HepG2 (cell line): Measurements from ENCODE around the gene SLC16A9. TPM values are rescaled to one million over a fixed set of nuclear protein-coding genes. Genes with fewer than 3 reads are reported as not detected.

Experiments used
- ATAC-seq: fragments of 200-7000 bp; cut with Tn5 transposase; 3 replicates; pipeline ENCODE4 v1.9.1; 2020; ENCODE audit warnings: mild to moderate bottlenecking, moderate library complexity
- BruUV-seq: library from RNA; stranded (reverse); fragments of 400-500 nt; replicated peaks from 2 replicates; lab custom pipeline; 2021; lab: Mats Ljungman, UMichigan
- CTCF ChIA-PET: fragments of 300-600 bp; formaldehyde crosslinking; extraction: SDS; loops from one replicate; lab custom pipeline; 2021; ENCODE audit warnings: low total read pairs, inconsistent platforms, low intra/inter-chr PET ratio; lab: Yijun Ruan, JAX
- POLR2A ChIA-PET: fragments of 350-600 bp; sonication (Branson Sonifier 250); formaldehyde crosslinking; loops from one replicate; lab custom pipeline; 2020; ENCODE audit warnings: antibody characterized with exemption, inconsistent platforms; lab: Yijun Ruan, JAX
- DNase-seq: peaks from one replicate; pipeline ENCODE4 v3.0.0-alpha.2; 2015; ENCODE audit warnings: low spot score
- FAIRE-seq: peaks from 3 replicates; lab custom pipeline; 2011; peaks lifted over from hg19 to GRCh38; lab: Jason Lieb, UNC
- H2AFZ ChIP-seq: one replicate; pipeline ENCODE4 v1.6.1; 2011; ENCODE audit warnings: low read length, inconsistent platforms
- H3K27ac ChIP-seq: fragments of 300-600 bp; 3 replicates; pipeline ENCODE4 v1.8.0; 2011; ENCODE audit warnings: mixed run types, mild to moderate bottlenecking, mixed read lengths, low read length, inconsistent platforms; ENCODE audit not compliant: insufficient read depth; ENCODE audit errors: extremely low read length
- H3K27me3 ChIP-seq, 2 experiments: fragments of 200-600 bp in 1 of 2; 2 replicates in 1 of 2; 3 replicates in 1 of 2; pipeline versions ENCODE4 v1.6.0 to v1.8.0; 2011; ENCODE audit warnings: low read length in 2 of 2, mild to moderate bottlenecking in 2 of 2, moderate library complexity in 2 of 2, inconsistent platforms in 1 of 2; ENCODE audit not compliant: insufficient read depth in 2 of 2, control insufficient read depth in 1 of 2
- H3K36me3 ChIP-seq, 2 experiments: fragments of 200-600 bp in 1 of 2; replicated peaks in 1 of 2; 2 replicates in 1 of 2; 3 replicates in 1 of 2; pipeline versions ENCODE4 v1.5.1 to v1.8.0; 2011; ENCODE audit warnings: low read length in 2 of 2, inconsistent platforms in 1 of 2; ENCODE audit not compliant: insufficient read depth in 2 of 2, control insufficient read depth in 1 of 2
- H3K4me1 ChIP-seq: 2 replicates; pipeline ENCODE4 v1.5.1; 2012; ENCODE audit warnings: low read length, inconsistent platforms; ENCODE audit not compliant: insufficient read depth
- H3K4me2 ChIP-seq: 2 replicates; pipeline ENCODE4 v1.6.0; 2011; ENCODE audit warnings: low read depth, low read length, inconsistent platforms
- H3K4me3 ChIP-seq, 3 experiments: fragments of 200-600 bp in 1 of 3; sonication (generic), shearing (Covaris generic) in 1 of 3; replicated peaks in 1 of 3; 2 replicates each; pipeline ENCODE4 v1.5.1; 2011 to 2016; ENCODE audit warnings: low read length in 3 of 3, inconsistent platforms in 2 of 3, low read depth in 2 of 3, mild to moderate bottlenecking in 2 of 3, control low read depth in 1 of 3, mixed read lengths in 1 of 3; ENCODE audit not compliant: insufficient read depth in 1 of 3
- H3K79me2 ChIP-seq: one replicate; pipeline ENCODE4 v1.6.1; 2011; ENCODE audit warnings: low read length, inconsistent platforms; ENCODE audit not compliant: insufficient read depth
- H3K9ac ChIP-seq: 2 replicates; pipeline ENCODE4 v1.6.0; 2011; ENCODE audit warnings: mild to moderate bottlenecking, low read depth, low read length, inconsistent platforms; ENCODE audit not compliant: insufficient read depth
- H3K9me3 ChIP-seq: 2 replicates; pipeline ENCODE4 v1.5.1; 2012; ENCODE audit warnings: mild to moderate bottlenecking, low read length
- H4K20me1 ChIP-seq: 2 replicates; pipeline ENCODE4 v1.6.0; 2011; ENCODE audit warnings: inconsistent platforms, mild to moderate bottlenecking, low read length, moderate library complexity; ENCODE audit not compliant: insufficient read depth
- ADNP ChIP-seq: sonication (generic); formaldehyde crosslinking; IDR thresholded peaks from 2 replicates; pipeline ENCODE4 v1.4.0; 2020; ENCODE audit warnings: missing genetic modification reagents
- ARID2 ChIP-seq: sonication (generic); formaldehyde crosslinking; IDR thresholded peaks from 2 replicates; pipeline ENCODE4 v1.8.1; 2022; ENCODE audit warnings: mild to moderate bottlenecking, missing genetic modification reagents, borderline replicate concordance
- CEBPG ChIP-seq: IDR thresholded peaks from 2 replicates; pipeline ENCODE4 v1.6.1; 2016
- GFI1 ChIP-seq: sonication (generic); formaldehyde crosslinking; IDR thresholded peaks from 2 replicates; pipeline ENCODE4 v1.5.0; 2020; ENCODE audit warnings: missing genetic modification reagents, mild to moderate bottlenecking, borderline replicate concordance
- KDM1A ChIP-seq: IDR thresholded peaks from 2 replicates; pipeline ENCODE4 v1.6.1; 2016; ENCODE audit warnings: missing compliant biosample characterization
- POLR2AphosphoS5 ChIP-seq: IDR thresholded peaks from 2 replicates; pipeline ENCODE4 v1.6.1; 2012; ENCODE audit warnings: low read depth, low read length
- RXRB ChIP-seq: IDR thresholded peaks from 2 replicates; pipeline ENCODE4 v1.6.1; 2016; ENCODE audit warnings: borderline replicate concordance, missing genetic modification reagents, missing compliant biosample characterization
- THYN1 ChIP-seq: sonication (generic); formaldehyde crosslinking; IDR thresholded peaks from 2 replicates; pipeline ENCODE4 v1.8.1; 2023; ENCODE audit warnings: low read depth, mild to moderate bottlenecking, moderate library complexity, missing genetic modification reagents, borderline replicate concordance
- ZNF317 ChIP-seq: sonication (generic); formaldehyde crosslinking; IDR thresholded peaks from 2 replicates; pipeline ENCODE4 v1.5.0; 2020; ENCODE audit warnings: mild to moderate bottlenecking, missing genetic modification reagents
- WGBS: methylation state at CpG from one replicate; pipeline ENCODE4 v1.1.6; 2017; ENCODE audit warnings: low lambda C conversion rate; 5-methylcytosine and 5-hydroxymethylcytosine counted together
- in situ Hi-C: cut with HindIII; loops from 2 replicates; pipeline ENCODE4 v1.10.0; 2017; ENCODE audit warnings: low pct_unique_long_range_greater_than_20kb; ENCODE audit not compliant: extremely low pct_ligation_motif_present
- intact Hi-C: fragments of 100-400 bp; cut with micrococcal nuclease; formaldehyde crosslinking; loops from one replicate; pipeline ENCODE4 v1.10.0; 2022; ENCODE audit not compliant: unreplicated experiment
- polyA plus RNA-seq, 8 experiments: library from polyadenylated mRNA; depleted of rRNA in 3 of 8; stranded (reverse) in 7 of 8; unstranded in 1 of 8; fragments of >200 nt; fragmentation: Illumina TruSeq in 4 of 8; extraction: Trizol in 4 of 8; gene quantifications; 2 replicates each; pipeline versions ENCODE4 v1.2.1 to v1.2.3, GENCODE V29; 2011 to 2016; ENCODE audit warnings: low read depth in 4 of 8, missing spikeins in 1 of 8, mixed read lengths in 1 of 8; ENCODE audit not compliant: insufficient read depth in 1 of 8
- total RNA-seq, 5 experiments: library from RNA; depleted of rRNA; stranded (reverse); fragments of >200 nt; fragmentation: Illumina TruSeq; extraction: Trizol; gene quantifications; 2 replicates each; pipeline ENCODE4 v1.2.3, GENCODE V29; 2016; ENCODE audit warnings: low read depth in 1 of 5
- TF ChIP-seq, protein P1 (sequence below): sonication (generic); formaldehyde crosslinking; IDR thresholded peaks from 2 replicates; pipeline ENCODE4 v1.4.0; 2020; ENCODE audit warnings: missing genetic modification reagents
- TF ChIP-seq, protein P2 (sequence below): sonication (generic); formaldehyde crosslinking; IDR thresholded peaks from 2 replicates; pipeline ENCODE4 v1.4.0; 2020; ENCODE audit warnings: missing genetic modification reagents
- TF ChIP-seq, protein P3 (sequence below): sonication (generic); formaldehyde crosslinking; IDR thresholded peaks from 2 replicates; pipeline ENCODE4 v1.4.0; 2020; ENCODE audit warnings: missing genetic modification reagents

SLC16A9 gene
- total and polyA plus RNA-seq, 2 of the 13 experiments (the other 11 are each of a cell fraction or from before 2014, with no cell fraction given), result 0.01 to 0.09 TPM

DNA sequence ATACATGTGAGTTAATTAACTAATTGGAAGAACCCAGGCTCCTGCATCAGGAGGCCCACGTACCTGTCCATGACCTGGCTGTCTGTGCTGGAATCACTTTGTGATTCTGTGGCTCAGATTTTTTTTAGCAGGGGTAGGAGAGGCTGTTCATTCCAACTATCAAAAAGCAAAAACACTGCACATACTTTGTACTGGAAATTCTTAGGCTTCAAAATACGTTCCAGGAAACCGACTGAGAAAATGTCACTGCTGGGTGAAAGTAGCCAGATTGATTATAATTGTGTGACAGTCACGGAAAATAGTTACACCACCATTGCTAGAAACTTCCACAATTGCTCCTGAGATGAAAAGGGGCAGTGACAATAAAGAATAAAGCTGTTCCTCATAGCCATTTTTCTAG, 91.0 kb downstream of the SLC16A9 start:
- H3K4me1 ChIP-seq, result no peaks in the 10 kb centered on the region
- TF ChIP-seq KDM1A (CRISPR knock-in tag) (no peak), POLR2AphosphoS5 (no peak)
- TF ChIP-seq, protein P1, sequence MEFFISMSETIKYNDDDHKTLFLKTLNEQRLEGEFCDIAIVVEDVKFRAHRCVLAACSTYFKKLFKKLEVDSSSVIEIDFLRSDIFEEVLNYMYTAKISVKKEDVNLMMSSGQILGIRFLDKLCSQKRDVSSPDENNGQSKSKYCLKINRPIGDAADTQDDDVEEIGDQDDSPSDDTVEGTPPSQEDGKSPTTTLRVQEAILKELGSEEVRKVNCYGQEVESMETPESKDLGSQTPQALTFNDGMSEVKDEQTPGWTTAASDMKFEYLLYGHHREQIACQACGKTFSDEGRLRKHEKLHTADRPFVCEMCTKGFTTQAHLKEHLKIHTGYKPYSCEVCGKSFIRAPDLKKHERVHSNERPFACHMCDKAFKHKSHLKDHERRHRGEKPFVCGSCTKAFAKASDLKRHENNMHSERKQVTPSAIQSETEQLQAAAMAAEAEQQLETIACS (CRISPR knock-in tag), result no peak
- FAIRE-seq (no peak), DNase-seq (no peak), ATAC-seq (no peak)
- H3K27me3 ChIP-seq, result no peaks in the 10 kb centered on the region; a peak in 1 of 5 replicates
- no TSS peak for BruUV-seq
- H2AFZ ChIP-seq, result no peak overlapping the region
- H3K4me2 ChIP-seq, result no peak overlapping the region
- intact Hi-C loops (no loop called here), in situ Hi-C loops (no loop called here)
- H3K36me3 ChIP-seq, result no peaks in the 10 kb centered on the region
- no peak overlapping the region for H3K4me3 ChIP-seq
- H3K9me3 ChIP-seq, result no peaks in the 10 kb centered on the region
- WGBS, result under 1% methylated on average over 4 of the region's 4 CpGs
- no peaks in the 10 kb centered on the region for H3K79me2 ChIP-seq
- ChIA-PET POLR2A (no interaction called here), CTCF (no interaction called here)
- no peaks in the 10 kb centered on the region for H4K20me1 ChIP-seq
- H3K27ac ChIP-seq, result no peak overlapping the region
- H3K9ac ChIP-seq, result no peak overlapping the region

DNA sequence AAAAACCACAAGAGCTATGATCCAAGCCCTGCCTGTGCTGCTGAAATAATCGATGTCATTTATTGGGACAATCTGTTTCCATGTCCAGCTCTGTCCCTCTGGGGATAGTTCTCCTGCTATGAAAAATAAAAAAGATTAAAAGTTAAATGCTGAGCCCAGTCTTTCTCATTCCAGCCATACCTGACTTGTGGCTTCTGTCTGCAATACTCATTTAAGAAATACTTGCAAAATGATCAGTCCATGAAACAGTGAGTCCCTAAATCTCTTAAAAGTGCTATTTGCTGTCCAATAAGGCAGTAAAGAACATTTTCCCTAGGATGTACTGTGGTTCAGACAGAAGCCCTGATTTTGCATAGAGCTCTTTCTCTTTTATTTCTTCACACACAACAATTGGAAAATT, 91.7 kb downstream of the SLC16A9 start:
- no peaks in the 10 kb centered on the region for H3K9me3 ChIP-seq
- H3K27ac ChIP-seq, result no peak overlapping the region
- no peaks in the 10 kb centered on the region for H3K79me2 ChIP-seq
- no peaks in the 10 kb centered on the region; a peak in 1 of 5 replicates for H3K27me3 ChIP-seq
- H3K4me1 ChIP-seq, result no peaks in the 10 kb centered on the region
- no peaks in the 10 kb centered on the region for H3K36me3 ChIP-seq
- no peak for FAIRE-seq
- H3K9ac ChIP-seq, result no peak overlapping the region
- BruUV-seq, result no TSS peak
- WGBS, result 2% methylated on average over 1 of the region's 1 CpG
- H2AFZ ChIP-seq, result no peak overlapping the region
- no peak for DNase-seq
- ATAC-seq, result no peak
- in situ Hi-C loops, result no loop called here
- intact Hi-C loops, result no loop called here
- no peak overlapping the region for H3K4me2 ChIP-seq
- POLR2A ChIA-PET, result no interaction called here
- CTCF ChIA-PET, result no interaction called here
- H3K4me3 ChIP-seq, result no peak overlapping the region
- no peaks in the 10 kb centered on the region for H4K20me1 ChIP-seq
- TF ChIP-seq ADNP (CRISPR knock-in tag) (no peak), ARID2 (CRISPR knock-in tag) (no peak), ZNF317 (no peak), THYN1 (no peak), RXRB (CRISPR knock-in tag) (no peak), CEBPG (CRISPR knock-in tag) (no peak), GFI1 (no peak)
- TF ChIP-seq, protein P2, sequence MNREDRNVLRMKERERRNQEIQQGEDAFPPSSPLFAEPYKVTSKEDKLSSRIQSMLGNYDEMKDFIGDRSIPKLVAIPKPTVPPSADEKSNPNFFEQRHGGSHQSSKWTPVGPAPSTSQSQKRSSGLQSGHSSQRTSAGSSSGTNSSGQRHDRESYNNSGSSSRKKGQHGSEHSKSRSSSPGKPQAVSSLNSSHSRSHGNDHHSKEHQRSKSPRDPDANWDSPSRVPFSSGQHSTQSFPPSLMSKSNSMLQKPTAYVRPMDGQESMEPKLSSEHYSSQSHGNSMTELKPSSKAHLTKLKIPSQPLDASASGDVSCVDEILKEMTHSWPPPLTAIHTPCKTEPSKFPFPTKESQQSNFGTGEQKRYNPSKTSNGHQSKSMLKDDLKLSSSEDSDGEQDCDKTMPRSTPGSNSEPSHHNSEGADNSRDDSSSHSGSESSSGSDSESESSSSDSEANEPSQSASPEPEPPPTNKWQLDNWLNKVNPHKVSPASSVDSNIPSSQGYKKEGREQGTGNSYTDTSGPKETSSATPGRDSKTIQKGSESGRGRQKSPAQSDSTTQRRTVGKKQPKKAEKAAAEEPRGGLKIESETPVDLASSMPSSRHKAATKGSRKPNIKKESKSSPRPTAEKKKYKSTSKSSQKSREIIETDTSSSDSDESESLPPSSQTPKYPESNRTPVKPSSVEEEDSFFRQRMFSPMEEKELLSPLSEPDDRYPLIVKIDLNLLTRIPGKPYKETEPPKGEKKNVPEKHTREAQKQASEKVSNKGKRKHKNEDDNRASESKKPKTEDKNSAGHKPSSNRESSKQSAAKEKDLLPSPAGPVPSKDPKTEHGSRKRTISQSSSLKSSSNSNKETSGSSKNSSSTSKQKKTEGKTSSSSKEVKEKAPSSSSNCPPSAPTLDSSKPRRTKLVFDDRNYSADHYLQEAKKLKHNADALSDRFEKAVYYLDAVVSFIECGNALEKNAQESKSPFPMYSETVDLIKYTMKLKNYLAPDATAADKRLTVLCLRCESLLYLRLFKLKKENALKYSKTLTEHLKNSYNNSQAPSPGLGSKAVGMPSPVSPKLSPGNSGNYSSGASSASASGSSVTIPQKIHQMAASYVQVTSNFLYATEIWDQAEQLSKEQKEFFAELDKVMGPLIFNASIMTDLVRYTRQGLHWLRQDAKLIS, result no peak
- TF ChIP-seq, protein P3, sequence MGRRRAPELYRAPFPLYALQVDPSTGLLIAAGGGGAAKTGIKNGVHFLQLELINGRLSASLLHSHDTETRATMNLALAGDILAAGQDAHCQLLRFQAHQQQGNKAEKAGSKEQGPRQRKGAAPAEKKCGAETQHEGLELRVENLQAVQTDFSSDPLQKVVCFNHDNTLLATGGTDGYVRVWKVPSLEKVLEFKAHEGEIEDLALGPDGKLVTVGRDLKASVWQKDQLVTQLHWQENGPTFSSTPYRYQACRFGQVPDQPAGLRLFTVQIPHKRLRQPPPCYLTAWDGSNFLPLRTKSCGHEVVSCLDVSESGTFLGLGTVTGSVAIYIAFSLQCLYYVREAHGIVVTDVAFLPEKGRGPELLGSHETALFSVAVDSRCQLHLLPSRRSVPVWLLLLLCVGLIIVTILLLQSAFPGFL (CRISPR knock-in tag), result no peak
